ENCODE measurements around the gene RAB6B.

DNA sequence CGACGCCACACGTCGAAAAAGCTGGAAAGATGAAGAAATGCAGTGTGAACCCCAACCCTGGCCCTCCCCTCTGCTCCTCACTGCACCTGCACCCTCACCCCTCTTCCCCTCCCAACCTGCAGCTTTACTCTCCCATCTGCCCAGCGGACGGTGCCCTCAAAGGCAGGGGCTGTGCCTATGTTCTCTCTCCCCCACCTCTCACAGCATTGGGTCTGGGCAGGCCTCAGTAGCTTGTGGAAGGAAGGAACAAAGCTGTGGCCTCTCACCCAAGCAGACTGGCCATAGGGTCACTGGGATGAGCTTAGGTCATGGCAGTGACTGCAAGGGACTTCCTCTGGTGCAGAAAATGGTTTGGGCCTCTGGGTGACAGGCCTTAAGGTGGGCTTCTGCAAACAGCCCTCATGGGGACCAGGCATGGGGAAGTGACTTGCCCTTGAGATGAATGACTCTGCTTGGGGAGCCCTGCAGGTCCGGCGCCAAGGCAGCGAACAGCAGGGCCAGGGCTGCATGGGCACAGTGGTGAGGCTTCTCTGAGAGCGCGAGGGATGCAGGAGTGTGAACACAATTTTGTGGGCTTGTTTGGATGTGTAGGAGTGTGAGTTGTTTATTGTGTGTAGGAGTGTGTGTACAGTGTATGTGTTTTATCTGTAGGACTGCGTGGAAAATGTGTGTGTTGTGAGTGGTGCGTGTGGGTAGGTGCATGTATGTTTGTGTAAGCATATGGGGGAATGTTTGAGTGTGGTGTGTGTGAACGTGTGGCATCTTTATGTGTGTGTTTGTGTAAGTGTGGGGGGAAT is 60.9 kb downstream of the RAB6B start:
- TF ChIP-seq ZNF274 (IDR thresholded peaks at IDR 0.05; ENCODE audit: low read depth, low read length) (no peak), YY1 (IDR thresholded peaks at IDR 0.05; ENCODE audit: insufficient read depth, insufficient read length) (no peak)
